ENCODE data around the gene ROR1. TPM values are rescaled to one million over a fixed set of nuclear protein-coding genes. Genes with fewer than 3 reads are reported as not detected.

ROR1 gene
- total and polyA plus RNA-seq, 10 of the 15 experiments (the other 5 are each of a cell fraction or from before 2014, with no cell fraction given): 0.02 to 0.08 (median 0.05) TPM; not detected in 6

DNA sequence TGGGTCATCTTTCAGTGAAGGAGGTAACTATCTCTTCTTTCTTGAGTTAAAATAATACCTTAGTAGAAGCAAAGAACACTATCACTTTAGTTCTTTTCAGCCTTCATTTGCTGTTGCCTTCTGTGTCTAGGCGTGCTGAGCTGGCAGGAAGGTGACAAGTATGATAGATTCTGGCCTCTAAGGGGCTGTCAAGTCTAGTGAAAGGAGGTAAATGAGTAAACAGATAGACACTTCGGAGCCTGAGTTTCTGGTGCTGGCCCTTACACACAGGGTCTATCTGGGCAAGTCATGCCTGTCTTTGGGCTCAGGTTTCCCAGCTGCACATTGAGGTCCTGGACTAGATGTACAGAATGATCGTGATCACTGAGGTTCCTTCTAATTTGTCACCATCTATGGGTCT is 89.3 kb downstream of the ROR1 start:
- Histone ChIP-seq H3K4me3 (no peak overlapping the region), H3K9me3 (replicated peaks; ENCODE audit: control insufficient read depth, insufficient read depth, low read length) (no peaks in the 10 kb centered on the region), H2AFZ (ENCODE audit: control insufficient read depth, low read depth, low read length) (no peak overlapping the region), H3K27me3 (replicated peaks in 1 of 2; ENCODE audit: control insufficient read depth in 2 of 2, insufficient read depth in 2 of 2, low read length in 1 of 2) (no peaks in the 10 kb centered on the region; a peak in 2 of 4 replicates), H3K79me2 (ENCODE audit: control insufficient read depth, insufficient read depth, low read length) (no peaks in the 10 kb centered on the region), H4K20me1 (ENCODE audit: control insufficient read depth, insufficient read depth) (no peaks in the 10 kb centered on the region; the same call in 1 of the 2 replicates), H3K27ac (ENCODE audit: control insufficient read depth, insufficient read depth) (no peak overlapping the region), H3K9ac (ENCODE audit: control insufficient read depth, insufficient read depth, low read length) (no peak overlapping the region), H3K4me2 (ENCODE audit: control insufficient read depth, insufficient read depth) (no peak overlapping the region), H3K4me1 (ENCODE audit: control insufficient read depth, insufficient read depth, low read length) (no peaks in the 10 kb centered on the region), H3K36me3 (ENCODE audit: control insufficient read depth in 2 of 2, insufficient read depth in 2 of 2, low read length in 1 of 2) (no peaks in the 10 kb centered on the region)
- ATAC-seq: no peak
- WGBS (ENCODE audit: insufficient coverage, insufficient replicate concordance, low lambda C conversion rate, missing lambda C conversion rate): 0% methylated on average over 3 of the region's 3 CpGs
- FAIRE-seq: no peak
- no TSS peak for BruUV-seq (replicated peaks)
- in situ Hi-C loops (cut with MboI) (no loop called here), intact Hi-C loops (cut with micrococcal nuclease; ENCODE audit: unreplicated experiment) (no loop called here)
- POLR2A ChIA-PET: no interaction called here
- CTCF ChIA-PET: interaction anchor here (1.3 to 1.8 kb wide), 5 partner anchors 20 to 172 kb away, joined by 3 to 7 read pairs (median 4); no protein-coding TSS in a partner anchor
- SMC1A ChIA-PET (ENCODE audit: uncharacterized antibody, unreplicated experiment): interaction anchor here (1.2 to 1.6 kb wide), 2 partner anchors 172 to 274 kb away, joined by 3 to 4 read pairs; no protein-coding TSS in a partner anchor
- no peak for DNase-seq (ENCODE audit: low read depth, low spot score)
- RAD21 ChIA-PET (ENCODE audit: unreplicated experiment): interaction anchor here (0.8 to 1.5 kb wide), 2 partner anchors 171 to 274 kb away, joined by 3 read pairs; no protein-coding TSS in a partner anchor
- TF ChIP-seq, protein P1, sequence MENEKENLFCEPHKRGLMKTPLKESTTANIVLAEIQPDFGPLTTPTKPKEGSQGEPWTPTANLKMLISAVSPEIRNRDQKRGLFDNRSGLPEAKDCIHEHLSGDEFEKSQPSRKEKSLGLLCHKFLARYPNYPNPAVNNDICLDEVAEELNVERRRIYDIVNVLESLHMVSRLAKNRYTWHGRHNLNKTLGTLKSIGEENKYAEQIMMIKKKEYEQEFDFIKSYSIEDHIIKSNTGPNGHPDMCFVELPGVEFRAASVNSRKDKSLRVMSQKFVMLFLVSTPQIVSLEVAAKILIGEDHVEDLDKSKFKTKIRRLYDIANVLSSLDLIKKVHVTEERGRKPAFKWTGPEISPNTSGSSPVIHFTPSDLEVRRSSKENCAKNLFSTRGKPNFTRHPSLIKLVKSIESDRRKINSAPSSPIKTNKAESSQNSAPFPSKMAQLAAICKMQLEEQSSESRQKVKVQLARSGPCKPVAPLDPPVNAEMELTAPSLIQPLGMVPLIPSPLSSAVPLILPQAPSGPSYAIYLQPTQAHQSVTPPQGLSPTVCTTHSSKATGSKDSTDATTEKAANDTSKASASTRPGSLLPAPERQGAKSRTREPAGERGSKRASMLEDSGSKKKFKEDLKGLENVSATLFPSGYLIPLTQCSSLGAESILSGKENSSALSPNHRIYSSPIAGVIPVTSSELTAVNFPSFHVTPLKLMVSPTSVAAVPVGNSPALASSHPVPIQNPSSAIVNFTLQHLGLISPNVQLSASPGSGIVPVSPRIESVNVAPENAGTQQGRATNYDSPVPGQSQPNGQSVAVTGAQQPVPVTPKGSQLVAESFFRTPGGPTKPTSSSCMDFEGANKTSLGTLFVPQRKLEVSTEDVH (IDR thresholded peaks at IDR 0.05; ENCODE audit: low read depth, partially characterized antibody): no peak
- TF ChIP-seq, protein P2, sequence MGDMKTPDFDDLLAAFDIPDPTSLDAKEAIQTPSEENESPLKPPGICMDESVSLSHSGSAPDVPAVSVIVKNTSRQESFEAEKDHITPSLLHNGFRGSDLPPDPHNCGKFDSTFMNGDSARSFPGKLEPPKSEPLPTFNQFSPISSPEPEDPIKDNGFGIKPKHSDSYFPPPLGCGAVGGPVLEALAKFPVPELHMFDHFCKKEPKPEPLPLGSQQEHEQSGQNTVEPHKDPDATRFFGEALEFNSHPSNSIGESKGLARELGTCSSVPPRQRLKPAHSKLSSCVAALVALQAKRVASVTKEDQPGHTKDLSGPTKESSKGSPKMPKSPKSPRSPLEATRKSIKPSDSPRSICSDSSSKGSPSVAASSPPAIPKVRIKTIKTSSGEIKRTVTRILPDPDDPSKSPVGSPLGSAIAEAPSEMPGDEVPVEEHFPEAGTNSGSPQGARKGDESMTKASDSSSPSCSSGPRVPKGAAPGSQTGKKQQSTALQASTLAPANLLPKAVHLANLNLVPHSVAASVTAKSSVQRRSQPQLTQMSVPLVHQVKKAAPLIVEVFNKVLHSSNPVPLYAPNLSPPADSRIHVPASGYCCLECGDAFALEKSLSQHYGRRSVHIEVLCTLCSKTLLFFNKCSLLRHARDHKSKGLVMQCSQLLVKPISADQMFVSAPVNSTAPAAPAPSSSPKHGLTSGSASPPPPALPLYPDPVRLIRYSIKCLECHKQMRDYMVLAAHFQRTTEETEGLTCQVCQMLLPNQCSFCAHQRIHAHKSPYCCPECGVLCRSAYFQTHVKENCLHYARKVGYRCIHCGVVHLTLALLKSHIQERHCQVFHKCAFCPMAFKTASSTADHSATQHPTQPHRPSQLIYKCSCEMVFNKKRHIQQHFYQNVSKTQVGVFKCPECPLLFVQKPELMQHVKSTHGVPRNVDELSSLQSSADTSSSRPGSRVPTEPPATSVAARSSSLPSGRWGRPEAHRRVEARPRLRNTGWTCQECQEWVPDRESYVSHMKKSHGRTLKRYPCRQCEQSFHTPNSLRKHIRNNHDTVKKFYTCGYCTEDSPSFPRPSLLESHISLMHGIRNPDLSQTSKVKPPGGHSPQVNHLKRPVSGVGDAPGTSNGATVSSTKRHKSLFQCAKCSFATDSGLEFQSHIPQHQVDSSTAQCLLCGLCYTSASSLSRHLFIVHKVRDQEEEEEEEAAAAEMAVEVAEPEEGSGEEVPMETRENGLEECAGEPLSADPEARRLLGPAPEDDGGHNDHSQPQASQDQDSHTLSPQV (IDR thresholded peaks at IDR 0.05): no peak
- TF ChIP-seq, protein P3, sequence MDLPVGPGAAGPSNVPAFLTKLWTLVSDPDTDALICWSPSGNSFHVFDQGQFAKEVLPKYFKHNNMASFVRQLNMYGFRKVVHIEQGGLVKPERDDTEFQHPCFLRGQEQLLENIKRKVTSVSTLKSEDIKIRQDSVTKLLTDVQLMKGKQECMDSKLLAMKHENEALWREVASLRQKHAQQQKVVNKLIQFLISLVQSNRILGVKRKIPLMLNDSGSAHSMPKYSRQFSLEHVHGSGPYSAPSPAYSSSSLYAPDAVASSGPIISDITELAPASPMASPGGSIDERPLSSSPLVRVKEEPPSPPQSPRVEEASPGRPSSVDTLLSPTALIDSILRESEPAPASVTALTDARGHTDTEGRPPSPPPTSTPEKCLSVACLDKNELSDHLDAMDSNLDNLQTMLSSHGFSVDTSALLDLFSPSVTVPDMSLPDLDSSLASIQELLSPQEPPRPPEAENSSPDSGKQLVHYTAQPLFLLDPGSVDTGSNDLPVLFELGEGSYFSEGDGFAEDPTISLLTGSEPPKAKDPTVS (IDR thresholded peaks at IDR 0.05; ENCODE audit: low read depth, low read length): no peak
- TF ChIP-seq SIN3A (IDR thresholded peaks at IDR 0.05; ENCODE audit: low read depth, low read length): no peak
- TF ChIP-seq NFYB (IDR thresholded peaks at IDR 0.05; ENCODE audit: insufficient read depth, low read depth, low read length): no peak
- no peak for TF ChIP-seq SMAD1 (IDR thresholded peaks at IDR 0.05; ENCODE audit: low read depth, partially characterized antibody)
- TF ChIP-seq, protein P4, sequence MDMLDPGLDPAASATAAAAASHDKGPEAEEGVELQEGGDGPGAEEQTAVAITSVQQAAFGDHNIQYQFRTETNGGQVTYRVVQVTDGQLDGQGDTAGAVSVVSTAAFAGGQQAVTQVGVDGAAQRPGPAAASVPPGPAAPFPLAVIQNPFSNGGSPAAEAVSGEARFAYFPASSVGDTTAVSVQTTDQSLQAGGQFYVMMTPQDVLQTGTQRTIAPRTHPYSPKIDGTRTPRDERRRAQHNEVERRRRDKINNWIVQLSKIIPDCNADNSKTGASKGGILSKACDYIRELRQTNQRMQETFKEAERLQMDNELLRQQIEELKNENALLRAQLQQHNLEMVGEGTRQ (IDR thresholded peaks at IDR 0.05; ENCODE audit: borderline replicate concordance, low read depth, low read length): no peak
